ENCODE data around the gene UXS1.

DNA sequence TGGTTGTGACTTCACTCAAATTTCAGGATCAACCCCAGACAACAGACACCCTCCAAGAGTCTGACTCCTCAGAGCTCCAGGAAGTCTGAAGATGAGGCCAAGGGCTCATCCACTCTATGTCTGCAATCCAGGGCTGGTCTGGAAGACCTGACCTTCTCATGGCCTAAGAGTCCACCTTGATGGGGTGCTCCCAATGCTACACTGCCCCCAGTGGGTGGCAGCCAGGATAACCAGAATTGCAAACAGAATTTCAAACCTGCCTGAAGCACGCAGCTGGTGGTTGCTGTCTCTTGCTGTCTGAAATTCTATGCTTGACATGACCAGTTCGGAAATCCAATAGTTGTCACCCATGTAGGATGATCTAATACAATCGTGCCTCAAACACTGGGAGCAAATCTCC, 96.0 kb downstream of the UXS1 start:
- TF ChIP-seq EZH2 (IDR thresholded peaks at IDR 0.05; ENCODE audit: insufficient read depth, poor library complexity, severe bottlenecking) (no peak), EZH2phosphoT487 (IDR thresholded peaks at IDR 0.05; ENCODE audit: insufficient read depth, low read depth) (no peak)

All from GM23248 (cell line).